ENCODE data around the gene UBE3A.

UBE3A gene

DNA sequence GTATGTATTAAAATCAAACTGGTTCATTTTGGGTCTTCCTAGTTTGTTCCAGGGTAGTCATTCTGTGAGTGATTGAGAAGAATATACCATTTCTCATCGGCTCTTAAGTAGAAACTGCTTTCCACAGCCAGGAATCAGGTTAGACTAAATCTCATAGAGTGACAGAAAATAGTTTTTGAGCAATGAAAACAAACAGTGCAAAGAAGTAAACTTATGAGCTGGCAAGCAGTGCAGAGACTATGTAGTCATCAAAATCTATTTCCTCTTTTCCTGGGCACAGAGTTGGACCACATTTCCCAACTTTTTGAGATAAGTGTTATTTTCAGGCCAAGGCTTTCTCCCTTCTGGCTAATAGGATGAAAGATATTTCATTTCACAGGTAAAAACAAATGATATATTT, 66.5 kb downstream of the UBE3A start:
- Histone ChIP-seq H3K4me3 (ENCODE audit: low read length in 2 of 2) (no peak overlapping the region), H3K36me3 (replicated peaks in 1 of 2; ENCODE audit: control insufficient read depth in 2 of 2, insufficient read depth in 2 of 2, low read length in 2 of 2) (peaks cover 9 to 97% of the 10 kb centered on the region in 2 donors), H3K23ac (ENCODE audit: low read depth, low read length, poor library complexity) (no peak overlapping the region), H3K9me3 (replicated peaks in 1 of 2; ENCODE audit: control insufficient read depth in 2 of 2, insufficient read depth in 1 of 2, low read depth in 1 of 2, low read length in 2 of 2) (peaks cover 0 to 2% of the 10 kb centered on the region in 2 donors), H4K8ac (ENCODE audit: low read depth, low read length) (no peak overlapping the region), H2AK5ac (ENCODE audit: low read depth, low read length) (no peak overlapping the region), H3K14ac (ENCODE audit: low read length) (no peak overlapping the region), H3K18ac (ENCODE audit: low read length) (no peak overlapping the region), H3K4ac (ENCODE audit: low read length) (no peak overlapping the region), H4K91ac (ENCODE audit: low read depth, low read length, poor library complexity) (no peak overlapping the region), H2BK12ac (ENCODE audit: low read length) (no peak overlapping the region), H2AFZ (ENCODE audit: low read length) (no peak overlapping the region), H3K9ac (ENCODE audit: low read depth, low read length, poor library complexity) (no peak overlapping the region), H3K27me3 (ENCODE audit: control insufficient read depth in 3 of 3, insufficient read depth in 3 of 3, low read depth in 1 of 3, low read length in 3 of 3) (no peaks in the 10 kb centered on the region), H3K4me1 (ENCODE audit: control insufficient read depth in 2 of 2, insufficient read depth in 1 of 2, low read depth in 1 of 2, low read length in 2 of 2) (peaks cover 0 to 3% of the 10 kb centered on the region in 2 donors), H3K27ac (replicated peaks; ENCODE audit: low read length) (no peak overlapping the region), H2BK15ac (ENCODE audit: low read length) (no peak overlapping the region), H3K79me1 (ENCODE audit: low read depth, low read length) (peaks cover 3% of the 10 kb centered on the region), H2BK5ac (ENCODE audit: low read length) (no peak overlapping the region), H3K4me2 (ENCODE audit: insufficient read depth, low read length, poor library complexity, severe bottlenecking) (no peak overlapping the region), H2BK120ac (ENCODE audit: low read depth, low read length) (no peak overlapping the region)
- no CpG with 5 or more reads among the region's 1 CpG for WGBS, 2 donors (ENCODE audit: extremely low coverage in 2 of 2, insufficient read length in 2 of 2, insufficient replicate concordance in 1 of 2)
- DNase-seq (ENCODE audit: low spot score) = no peak

- no peak overlapping the region for H3K14ac ChIP-seq (ENCODE audit: low read length)
These were observed 70.0 kb downstream of the UBE3A start for GRCh38 chr15:25368850-25369249.

GRCh38 chr15:25366058-25366457, 72.8 kb downstream of the UBE3A start:
- Histone ChIP-seq H3K23ac (ENCODE audit: low read depth, low read length, poor library complexity) (no peak overlapping the region), H2BK120ac (ENCODE audit: low read depth, low read length) (no peak overlapping the region), H3K79me1 (ENCODE audit: low read depth, low read length) (no peaks in the 10 kb centered on the region), H3K36me3 (replicated peaks in 1 of 2; ENCODE audit: control insufficient read depth in 2 of 2, insufficient read depth in 2 of 2, low read length in 2 of 2) (peaks cover 7 to 84% of the 10 kb centered on the region in 2 donors), H4K91ac (ENCODE audit: low read depth, low read length, poor library complexity) (no peak overlapping the region), H2BK12ac (ENCODE audit: low read length) (no peak overlapping the region), H3K14ac (ENCODE audit: low read length) (no peak overlapping the region), H3K18ac (ENCODE audit: low read length) (no peak overlapping the region), H3K9me3 (replicated peaks in 1 of 2; ENCODE audit: control insufficient read depth in 2 of 2, insufficient read depth in 1 of 2, low read depth in 1 of 2, low read length in 2 of 2) (peaks cover 0 to 10% of the 10 kb centered on the region in 2 donors), H3K4me2 (ENCODE audit: insufficient read depth, low read length, poor library complexity, severe bottlenecking) (no peak overlapping the region), H2AFZ (ENCODE audit: low read length) (no peak overlapping the region), H2AK5ac (ENCODE audit: low read depth, low read length) (no peak overlapping the region), H3K4me1 (ENCODE audit: control insufficient read depth in 2 of 2, insufficient read depth in 1 of 2, low read depth in 1 of 2, low read length in 2 of 2) (no peaks in the 10 kb centered on the region), H2BK5ac (ENCODE audit: low read length) (no peak overlapping the region), H3K27me3 (ENCODE audit: control insufficient read depth in 3 of 3, insufficient read depth in 3 of 3, low read depth in 1 of 3, low read length in 3 of 3) (no peaks in the 10 kb centered on the region), H3K27ac (replicated peaks; ENCODE audit: low read length) (no peak overlapping the region), H2BK15ac (ENCODE audit: low read length) (no peak overlapping the region), H4K8ac (ENCODE audit: low read depth, low read length) (no peak overlapping the region), H3K9ac (ENCODE audit: low read depth, low read length, poor library complexity) (no peak overlapping the region), H3K4me3 (ENCODE audit: low read length in 2 of 2) (no peak overlapping the region), H3K4ac (ENCODE audit: low read length) (no peak overlapping the region)
- WGBS, 2 donors (ENCODE audit: extremely low coverage in 2 of 2, insufficient read length in 2 of 2, insufficient replicate concordance in 1 of 2) = no CpG with 5 or more reads among the region's 1 CpG
- no peak for DNase-seq (ENCODE audit: low spot score)

More at GRCh38 chr15:25368850-25369249, 70.0 kb downstream of the UBE3A start:
- Histone ChIP-seq H4K8ac (ENCODE audit: low read depth, low read length) (no peak overlapping the region), H3K27me3 (ENCODE audit: control insufficient read depth in 3 of 3, insufficient read depth in 3 of 3, low read depth in 1 of 3, low read length in 3 of 3) (no peaks in the 10 kb centered on the region), H3K4me3 (ENCODE audit: low read length in 2 of 2) (no peak overlapping the region), H2BK12ac (ENCODE audit: low read length) (no peak overlapping the region), H3K36me3 (replicated peaks in 1 of 2; ENCODE audit: control insufficient read depth in 2 of 2, insufficient read depth in 2 of 2, low read length in 2 of 2) (peaks cover 8 to 85% of the 10 kb centered on the region in 2 donors), H3K9me3 (replicated peaks in 1 of 2; ENCODE audit: control insufficient read depth in 2 of 2, insufficient read depth in 1 of 2, low read depth in 1 of 2, low read length in 2 of 2) (peaks cover 0 to 10% of the 10 kb centered on the region in 2 donors), H3K23ac (ENCODE audit: low read depth, low read length, poor library complexity) (no peak overlapping the region), H3K4ac (ENCODE audit: low read length) (no peak overlapping the region), H3K4me2 (ENCODE audit: insufficient read depth, low read length, poor library complexity, severe bottlenecking) (no peak overlapping the region), H2BK15ac (ENCODE audit: low read length) (no peak overlapping the region), H3K9ac (ENCODE audit: low read depth, low read length, poor library complexity) (no peak overlapping the region), H3K4me1 (ENCODE audit: control insufficient read depth in 2 of 2, insufficient read depth in 1 of 2, low read depth in 1 of 2, low read length in 2 of 2) (no peaks in the 10 kb centered on the region), H3K79me1 (ENCODE audit: low read depth, low read length) (no peaks in the 10 kb centered on the region), H3K18ac (ENCODE audit: low read length) (no peak overlapping the region), H4K91ac (ENCODE audit: low read depth, low read length, poor library complexity) (no peak overlapping the region), H3K27ac (replicated peaks; ENCODE audit: low read length) (no peak overlapping the region), H2BK5ac (ENCODE audit: low read length) (no peak overlapping the region), H2AFZ (ENCODE audit: low read length) (no peak overlapping the region), H2BK120ac (ENCODE audit: low read depth, low read length) (no peak overlapping the region), H2AK5ac (ENCODE audit: low read depth, low read length) (no peak overlapping the region)
- DNase-seq (ENCODE audit: low spot score) = no peak
- no CpG with 5 or more reads among the region's 1 CpG for WGBS, 2 donors (ENCODE audit: extremely low coverage in 2 of 2, insufficient read length in 2 of 2, insufficient replicate concordance in 1 of 2)

DNA sequence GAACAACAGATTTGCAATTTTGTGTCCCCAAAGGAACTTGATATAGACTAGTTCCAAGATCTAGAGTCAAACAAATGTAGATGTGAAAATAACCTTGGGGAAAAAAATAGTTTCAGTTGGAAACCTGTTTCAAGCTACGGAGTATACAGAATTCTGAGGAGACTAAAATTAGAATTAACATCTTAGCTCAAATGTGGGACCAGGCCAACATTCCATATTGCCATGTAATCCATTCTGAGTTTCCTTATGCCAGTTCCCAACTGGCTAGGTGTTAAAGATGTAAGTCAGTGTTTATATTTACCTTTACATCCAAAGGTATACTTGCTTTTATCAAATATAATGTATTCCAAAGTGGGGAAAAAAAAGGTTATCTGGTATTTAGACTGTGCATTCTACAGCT, 76.3 kb downstream of the UBE3A start:
- H2AFZ ChIP-seq (ENCODE audit: low read length) = no peak overlapping the region
- H3K9ac ChIP-seq (ENCODE audit: low read depth, low read length, poor library complexity) = no peak overlapping the region
- no peak overlapping the region for H2BK5ac ChIP-seq (ENCODE audit: low read length)
- H2BK15ac ChIP-seq (ENCODE audit: low read length) = no peak overlapping the region
- no peaks in the 10 kb centered on the region for H3K4me1 ChIP-seq (ENCODE audit: control insufficient read depth in 2 of 2, insufficient read depth in 1 of 2, low read depth in 1 of 2, low read length in 2 of 2)
- H4K91ac ChIP-seq (ENCODE audit: low read depth, low read length, poor library complexity) = no peak overlapping the region
- H3K4me2 ChIP-seq (ENCODE audit: insufficient read depth, low read length, poor library complexity, severe bottlenecking) = no peak overlapping the region
- H3K36me3 ChIP-seq (replicated peaks in 1 of 2; ENCODE audit: control insufficient read depth in 2 of 2, insufficient read depth in 2 of 2, low read length in 2 of 2) = peaks cover 0 to 85% of the 10 kb centered on the region in 2 donors
- H3K4me3 ChIP-seq (ENCODE audit: low read length in 2 of 2) = no peak overlapping the region
- no peak for DNase-seq (ENCODE audit: low spot score)
- H4K8ac ChIP-seq (ENCODE audit: low read depth, low read length) = no peak overlapping the region
- H3K9me3 ChIP-seq (replicated peaks in 1 of 2; ENCODE audit: control insufficient read depth in 2 of 2, insufficient read depth in 1 of 2, low read depth in 1 of 2, low read length in 2 of 2) = peaks cover 0 to 10% of the 10 kb centered on the region in 2 donors
- H3K27me3 ChIP-seq (ENCODE audit: control insufficient read depth in 3 of 3, insufficient read depth in 3 of 3, low read depth in 1 of 3, low read length in 3 of 3) = no peaks in the 10 kb centered on the region
- H3K79me1 ChIP-seq (ENCODE audit: low read depth, low read length) = no peaks in the 10 kb centered on the region
- no peak overlapping the region for H2BK120ac ChIP-seq (ENCODE audit: low read depth, low read length)
- H3K18ac ChIP-seq (ENCODE audit: low read length) = no peak overlapping the region
- no peak overlapping the region for H3K4ac ChIP-seq (ENCODE audit: low read length)
- no CpG with 5 or more reads among the region's 1 CpG for WGBS, 2 donors (ENCODE audit: extremely low coverage in 2 of 2, insufficient read length in 2 of 2, insufficient replicate concordance in 1 of 2)
- H2AK5ac ChIP-seq (ENCODE audit: low read depth, low read length) = no peak overlapping the region
- H3K14ac ChIP-seq (ENCODE audit: low read length) = no peak overlapping the region
- no peak overlapping the region for H3K23ac ChIP-seq (ENCODE audit: low read depth, low read length, poor library complexity)
- H3K27ac ChIP-seq (replicated peaks; ENCODE audit: low read length) = no peak overlapping the region
- H2BK12ac ChIP-seq (ENCODE audit: low read length) = no peak overlapping the region

Data from neuronal stem cell (in vitro differentiated cells).